Renal cortex interstitium (tissue), 15 donors: ENCODE data around the gene ARMC10. TPM values are rescaled to one million over a fixed set of nuclear protein-coding genes. Genes with fewer than 3 reads are reported as not detected.
"Not testable (repeated sequence)": the region's sequence is repeated elsewhere in the genome, so short reads cannot be mapped to it uniquely, and the experiment has no call there.

Experiments used
- DNase-seq, 11 donors: peaks; one replicate each; pipeline ENCODE4 v3.0.0-alpha.2; 2013; ENCODE audit warnings: low read depth in 9 of 11, low spot score in 4 of 11; ENCODE audit errors: extremely low read depth in 1 of 11
- long read RNA-seq, 16 experiments: transcript quantifications; one replicate each; lab custom pipeline, GENCODE V29; 2026
- polyA plus RNA-seq, 3 donors: library from polyadenylated mRNA; unstranded; fragments of 120-200 nt; gene quantifications; one replicate each; pipeline ENCODE4 v1.2.1, GENCODE V29; 2013; ENCODE audit not compliant: insufficient read length in 3 of 3

ARMC10 gene
- 10 to 100 TPM; 54.1 to 67.3 (median 55.7) TPM for polyA plus RNA-seq
- long read RNA-seq, donor 1, transcript ARMC10-208 (6 exons, 2,524 nt): major isoform, 9 of 13 reads
- long read RNA-seq, donor 1, partial matches to known transcripts: 0 of 13 reads
- long read RNA-seq, donor 1, other reads (novel, unspliced or antisense): 0 of 13 reads
- long read RNA-seq, donor 2, transcript ARMC10-208 (6 exons, 2,524 nt): major isoform, 7 of 13 reads
- long read RNA-seq, donor 2, partial matches to known transcripts: 0 of 13 reads
- long read RNA-seq, donor 2, other reads (novel, unspliced or antisense): 0 of 13 reads
- long read RNA-seq, donor 3, transcript ARMC10-208 (6 exons, 2,524 nt): major isoform, 16 of 27 reads
- long read RNA-seq, donor 3, transcript ARMC10-209 (5 exons, 2,347 nt): minor isoform, 5 of 27 reads
- long read RNA-seq, donor 3, transcript ARMC10-202 (7 exons, 2,635 nt): minor isoform, 5 of 27 reads
- long read RNA-seq, donor 3, partial matches to known transcripts: 0 of 27 reads
- long read RNA-seq, donor 3, other reads (novel, unspliced or antisense): 0 of 27 reads
- long read RNA-seq, donor 4, transcript ARMC10-208 (6 exons, 2,524 nt): major isoform, 8 of 14 reads
- long read RNA-seq, donor 4, partial matches to known transcripts: 0 of 14 reads
- long read RNA-seq, donor 4, other reads (novel, unspliced or antisense): 0 of 14 reads
- long read RNA-seq, donor 5: 0 reads
- long read RNA-seq, donor 6, transcript ARMC10-202 (7 exons, 2,635 nt): minor isoform, 7 of 26 reads
- long read RNA-seq, donor 6, transcript ARMC10-208 (6 exons, 2,524 nt): major isoform, 14 of 26 reads
- long read RNA-seq, donor 6, partial matches to known transcripts: 0 of 26 reads
- long read RNA-seq, donor 6, other reads (novel, unspliced or antisense): 0 of 26 reads
- long read RNA-seq, donor 7, transcript ARMC10-208 (6 exons, 2,524 nt): major isoform, 12 of 29 reads
- long read RNA-seq, donor 7, transcript ARMC10-202 (7 exons, 2,635 nt): minor isoform, 5 of 29 reads
- long read RNA-seq, donor 7, partial matches to known transcripts: 5 of 29 reads
- long read RNA-seq, donor 7, other reads (novel, unspliced or antisense): 5 of 29 reads
- long read RNA-seq, donor 8: 0 reads
- long read RNA-seq, donor 9, transcript ARMC10-202 (7 exons, 2,635 nt): minor isoform, 8 of 22 reads
- long read RNA-seq, donor 9, transcript ARMC10-208 (6 exons, 2,524 nt): major isoform, 10 of 22 reads
- long read RNA-seq, donor 9, partial matches to known transcripts: 0 of 22 reads
- long read RNA-seq, donor 9, other reads (novel, unspliced or antisense): 0 of 22 reads
- long read RNA-seq, donor 10, transcript ARMC10-209 (5 exons, 2,347 nt): minor isoform, 6 of 16 reads
- long read RNA-seq, donor 10, transcript ARMC10-208 (6 exons, 2,524 nt): major isoform, 8 of 16 reads
- long read RNA-seq, donor 10, partial matches to known transcripts: 0 of 16 reads
- long read RNA-seq, donor 10, other reads (novel, unspliced or antisense): 0 of 16 reads
- long read RNA-seq, donor 11, transcript ARMC10-208 (6 exons, 2,524 nt): major isoform, 9 of 15 reads
- long read RNA-seq, donor 11, partial matches to known transcripts: 0 of 15 reads
- long read RNA-seq, donor 11, other reads (novel, unspliced or antisense): 0 of 15 reads
- long read RNA-seq, donor 12, partial matches to known transcripts: 0 of 4 reads
- long read RNA-seq, donor 12, other reads (novel, unspliced or antisense): 0 of 4 reads
- long read RNA-seq, donor 13: 0 reads
- long read RNA-seq, donor 14, transcript ARMC10-208 (6 exons, 2,524 nt): major isoform, 10 of 21 reads
- long read RNA-seq, donor 14, transcript ARMC10-202 (7 exons, 2,635 nt): minor isoform, 6 of 21 reads
- long read RNA-seq, donor 14, partial matches to known transcripts: 0 of 21 reads
- long read RNA-seq, donor 14, other reads (novel, unspliced or antisense): 0 of 21 reads
- long read RNA-seq, donor 15, transcript ARMC10-208 (6 exons, 2,524 nt): major isoform, 7 of 8 reads
- long read RNA-seq, donor 15, partial matches to known transcripts: 0 of 8 reads
- long read RNA-seq, donor 15, other reads (novel, unspliced or antisense): 0 of 8 reads
- long read RNA-seq, donor 16, transcript ARMC10-202 (7 exons, 2,635 nt): minor isoform, 11 of 74 reads
- long read RNA-seq, donor 16, transcript ARMC10-208 (6 exons, 2,524 nt): major isoform, 20 of 74 reads
- long read RNA-seq, donor 16, transcript ARMC10-209 (5 exons, 2,347 nt): minor isoform, 5 of 74 reads
- long read RNA-seq, donor 16, partial matches to known transcripts: 33 of 74 reads
- long read RNA-seq, donor 16, other reads (novel, unspliced or antisense): 0 of 74 reads

- peak; percentile 72 to 94 (median 87) for DNase-seq
Observed at GRCh38 chr7:103074519-103075336, at the start of gene ARMC10, which contains the start of gene FBXL13. Gene ARMC10, plus strand, starts transcription at chr7:103075140. Its CDS starts 133 bp downstream, at chr7:103075273. Gene FBXL13, minus strand, starts transcription at chr7:103074796.

DNA sequence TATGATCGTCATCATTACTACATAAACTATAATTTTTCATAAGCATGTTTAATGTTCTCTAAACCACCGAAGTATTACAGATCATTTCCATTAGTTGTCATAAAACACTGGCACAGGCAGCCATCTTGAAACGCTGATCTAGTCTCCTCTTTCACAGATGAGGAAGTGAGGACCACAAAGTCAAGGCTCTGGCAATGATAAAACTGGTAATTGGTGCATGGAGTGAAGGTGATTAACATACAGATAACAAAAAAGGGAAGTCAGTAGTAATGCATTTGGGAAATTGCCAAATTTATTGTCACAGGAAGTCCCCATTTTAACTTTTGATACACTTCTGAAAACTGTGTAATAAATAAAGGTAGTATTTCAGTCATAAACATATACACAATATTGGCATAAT is 49.6 kb upstream of the ARMC10 start:
- DNase-seq: no peak

DNA sequence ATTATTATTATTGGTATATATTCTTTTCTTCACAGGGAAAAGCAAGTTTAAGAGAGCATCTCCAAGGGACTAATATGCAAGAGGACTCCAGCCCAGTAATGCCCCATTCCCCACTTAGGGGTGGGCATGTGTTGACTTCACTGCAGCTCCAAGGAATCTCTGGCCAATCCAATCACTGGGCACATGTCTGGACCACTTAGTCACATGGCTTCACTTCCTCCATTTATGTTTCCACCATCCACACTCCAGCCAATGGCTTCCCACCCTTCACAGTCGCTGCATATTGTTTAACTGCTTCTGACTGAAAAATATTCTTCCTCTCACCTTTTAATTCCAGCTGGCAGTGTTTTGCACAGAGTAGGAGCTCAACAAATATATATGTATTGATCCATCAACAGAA is 43.9 kb upstream of the ARMC10 start:
- DNase-seq: no peak

- DNase-seq: no peak
Observed at GRCh38 chr7:103031781-103032180, 43.2 kb upstream of the ARMC10 start.

- not testable (repeated sequence) for DNase-seq
Observed at GRCh38 chr7:103034318-103034717, 40.6 kb upstream of the ARMC10 start.

DNA sequence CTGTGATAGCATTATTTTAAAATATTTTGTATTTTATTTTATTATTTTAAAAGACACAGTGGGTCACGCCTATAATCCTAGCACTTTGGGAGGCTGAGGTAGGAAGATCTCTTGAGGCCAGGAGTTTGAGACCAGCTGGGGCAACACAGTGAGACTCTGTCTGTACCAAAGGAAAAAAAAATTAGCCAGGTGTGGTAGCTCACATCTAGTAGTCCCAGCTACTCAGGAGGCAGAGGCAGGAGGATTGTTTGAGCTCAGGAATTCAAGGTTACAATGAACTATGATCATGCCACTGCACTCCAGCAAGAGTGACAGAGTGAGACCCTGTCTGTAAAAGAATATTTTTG is 37.5 kb upstream of the ARMC10 start:
- no peak for DNase-seq

GRCh38 chr7:103037823-103038739 is 36.9 kb upstream of the ARMC10 start:
- not testable (repeated sequence) for DNase-seq

- not testable (repeated sequence) for DNase-seq
Observed at GRCh38 chr7:103041815-103042214, 33.1 kb upstream of the ARMC10 start.

DNA sequence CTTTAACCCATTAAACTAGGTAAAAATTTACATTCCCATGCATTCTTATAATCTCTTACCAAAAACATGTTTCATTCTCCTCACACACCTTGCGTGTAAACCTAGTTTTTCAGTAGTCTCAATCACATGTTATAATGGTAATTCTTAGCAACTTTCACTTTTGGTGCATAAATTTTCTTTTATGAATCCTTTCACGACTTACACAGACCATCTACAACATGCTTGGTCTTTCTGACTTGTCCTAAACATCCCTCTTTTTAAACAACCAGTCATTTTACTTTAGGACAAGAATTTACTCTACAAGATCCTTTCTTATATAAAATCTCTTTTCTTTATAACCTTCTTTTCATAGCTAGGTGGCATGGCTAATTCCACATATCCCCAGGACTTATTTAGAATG is 26.1 kb upstream of the ARMC10 start:
- no peak for DNase-seq

DNA sequence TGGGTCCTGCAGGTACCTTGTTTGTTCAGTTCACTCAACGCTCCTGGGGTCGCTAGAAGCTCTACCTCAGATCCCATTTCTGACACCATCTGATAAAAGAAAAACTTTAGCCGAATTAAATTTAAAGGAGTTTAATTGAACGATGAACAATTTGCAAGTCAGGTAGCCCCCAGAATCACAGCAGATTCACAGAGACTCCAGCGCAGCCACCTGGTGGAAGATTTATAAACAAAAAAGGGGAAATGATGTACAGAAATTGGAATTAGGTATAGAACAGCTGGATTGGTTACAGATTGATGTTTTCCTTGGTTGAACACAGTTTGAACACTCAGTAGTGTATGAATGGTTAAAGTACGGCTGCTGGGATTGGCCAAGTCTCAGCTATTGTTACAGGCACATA is 23.4 kb upstream of the ARMC10 start:
- no peak for DNase-seq

GRCh38 chr7:103056006-103056405 is 18.9 kb upstream of the ARMC10 start:
- not testable (repeated sequence) for DNase-seq

DNA sequence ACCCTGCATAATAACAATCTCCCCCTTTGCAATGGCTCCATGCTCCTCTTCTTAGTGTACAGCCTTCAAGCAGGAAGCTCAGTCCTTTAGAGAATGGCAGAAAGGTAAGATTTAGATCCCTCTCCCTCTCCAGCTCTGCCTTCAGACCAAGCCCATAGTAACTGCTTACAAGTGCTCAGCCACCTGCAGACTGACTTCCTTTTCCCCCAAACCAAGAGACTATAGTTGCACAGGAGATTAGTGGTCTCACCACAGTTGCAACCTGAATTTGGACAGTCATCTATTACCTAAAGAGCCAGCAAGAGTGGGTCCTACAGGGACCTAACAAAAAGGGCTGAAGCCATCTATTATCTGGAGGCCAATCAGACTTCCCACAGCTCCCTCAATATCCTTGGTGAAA is 16.8 kb upstream of the ARMC10 start:
- DNase-seq: no peak

GRCh38 chr7:103059471-103059870 is 15.5 kb upstream of the ARMC10 start:
- DNase-seq: no peak

GRCh38 chr7:103063895-103064294 is 11.0 kb upstream of the ARMC10 start:
- no peak for DNase-seq

GRCh38 chr7:103065667-103066066 is 9.3 kb upstream of the ARMC10 start:
- DNase-seq: peak in 1 of 11 donors; percentile 5
